ENCODE results near the gene CAPN3. TPM values are rescaled to one million over a fixed set of nuclear protein-coding genes. Genes with fewer than 3 reads are reported as not detected.

Gene CAPN3
- total RNA-seq, 4 donors from 2014 or later = 17.0 to 35.2 (median 19.3) TPM

DNA sequence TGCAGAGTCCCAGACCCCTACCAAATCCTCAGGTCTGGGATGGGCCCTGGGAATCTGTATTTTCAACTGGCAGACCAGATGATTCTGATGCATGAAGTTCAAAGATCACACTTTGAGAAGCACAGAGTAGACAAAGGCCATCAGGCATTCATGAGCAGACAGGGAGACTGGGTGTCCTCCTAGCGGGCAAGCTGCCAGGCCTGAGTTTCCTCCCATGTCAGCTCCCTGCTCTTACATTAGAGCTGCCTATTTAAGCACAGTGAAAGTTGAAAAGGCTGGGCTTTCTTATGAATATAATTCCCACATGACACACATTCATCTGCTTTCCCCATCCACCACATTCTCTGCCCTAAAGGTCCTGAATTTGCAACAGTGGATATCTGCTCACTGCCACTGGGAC, 14.0 kb downstream of the CAPN3 start:
- no peaks in the 10 kb centered on the region for H3K4me1 ChIP-seq
- in situ Hi-C loops (cut with MboI; ENCODE audit: low pct_ligation_motif_present in 1 of 4, low pct_unique_long_range_greater_than_20kb in 1 of 4, low sequenced_read_pairs in 3 of 4) (no loop called here), intact Hi-C loops (cut with DNase I; ENCODE audit: low total_unique reads) (no loop called here)
- no peaks in the 10 kb centered on the region for H3K36me3 ChIP-seq
- H3K4me3 ChIP-seq = no peak overlapping the region
- no peak for DNase-seq
- whole genome bisulfite sequencing, 2 donors (ENCODE audit: low coverage in 1 of 2) = 88% methylated on average over 1 of the region's 1 CpG; no CpG with 5 or more reads in 1 of the 2 donors
- peaks cover 0 to 3% of the 10 kb centered on the region in 2 donors for H3K9me3 ChIP-seq
- no peak overlapping the region for H3K27ac ChIP-seq
- no peaks in the 10 kb centered on the region for H3K27me3 ChIP-seq
- no peak for TF ChIP-seq EP300 (IDR thresholded peaks at IDR 0.05; ENCODE audit: low read depth)
- no peak for TF ChIP-seq POLR2AphosphoS5 (IDR thresholded peaks at IDR 0.05)
- TF ChIP-seq POLR2A (IDR thresholded peaks at IDR 0.05) = no peak
- TF ChIP-seq, protein P1, sequence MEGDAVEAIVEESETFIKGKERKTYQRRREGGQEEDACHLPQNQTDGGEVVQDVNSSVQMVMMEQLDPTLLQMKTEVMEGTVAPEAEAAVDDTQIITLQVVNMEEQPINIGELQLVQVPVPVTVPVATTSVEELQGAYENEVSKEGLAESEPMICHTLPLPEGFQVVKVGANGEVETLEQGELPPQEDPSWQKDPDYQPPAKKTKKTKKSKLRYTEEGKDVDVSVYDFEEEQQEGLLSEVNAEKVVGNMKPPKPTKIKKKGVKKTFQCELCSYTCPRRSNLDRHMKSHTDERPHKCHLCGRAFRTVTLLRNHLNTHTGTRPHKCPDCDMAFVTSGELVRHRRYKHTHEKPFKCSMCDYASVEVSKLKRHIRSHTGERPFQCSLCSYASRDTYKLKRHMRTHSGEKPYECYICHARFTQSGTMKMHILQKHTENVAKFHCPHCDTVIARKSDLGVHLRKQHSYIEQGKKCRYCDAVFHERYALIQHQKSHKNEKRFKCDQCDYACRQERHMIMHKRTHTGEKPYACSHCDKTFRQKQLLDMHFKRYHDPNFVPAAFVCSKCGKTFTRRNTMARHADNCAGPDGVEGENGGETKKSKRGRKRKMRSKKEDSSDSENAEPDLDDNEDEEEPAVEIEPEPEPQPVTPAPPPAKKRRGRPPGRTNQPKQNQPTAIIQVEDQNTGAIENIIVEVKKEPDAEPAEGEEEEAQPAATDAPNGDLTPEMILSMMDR (IDR thresholded peaks at IDR 0.05) = no peak

DNA sequence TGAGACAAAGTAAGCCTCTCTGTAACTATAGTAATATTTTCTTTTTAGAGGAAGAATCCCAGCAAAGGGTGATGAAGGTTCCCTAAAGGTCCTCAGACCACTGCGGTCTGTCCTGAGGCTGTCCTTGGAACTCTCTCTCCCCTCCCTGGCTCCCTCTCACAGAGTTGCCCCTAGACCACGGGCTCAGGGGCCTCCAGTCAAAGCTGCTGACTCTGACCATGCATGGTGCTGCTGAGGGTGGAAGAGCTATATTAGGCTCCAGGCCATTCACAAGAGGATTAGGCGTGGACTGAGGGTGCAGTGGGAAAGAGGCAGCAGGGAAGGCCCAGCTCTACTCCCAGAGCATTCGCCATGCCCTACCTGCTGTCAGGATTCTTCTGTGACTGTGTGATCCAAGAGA, 14.6 kb downstream of the CAPN3 start:
- TF ChIP-seq, protein P1 (IDR thresholded peaks at IDR 0.05) = no peak
- TF ChIP-seq POLR2AphosphoS5 (IDR thresholded peaks at IDR 0.05) (no peak), POLR2A (IDR thresholded peaks at IDR 0.05) (no peak), EP300 (IDR thresholded peaks at IDR 0.05; ENCODE audit: low read depth) (no peak)
- Histone ChIP-seq H3K4me1 (no peaks in the 10 kb centered on the region), H3K9me3 (peaks cover 0 to 5% of the 10 kb centered on the region in 2 donors), H3K4me3 (no peak overlapping the region), H3K27me3 (no peaks in the 10 kb centered on the region), H3K36me3 (no peaks in the 10 kb centered on the region), H3K27ac (no peak overlapping the region)
- WGBS, 2 donors (ENCODE audit: low coverage in 1 of 2) = 91% methylated on average over 4 of the region's 4 CpGs; no CpG with 5 or more reads in 1 of the 2 donors
- no peak for DNase-seq
- in situ Hi-C loops (cut with MboI; ENCODE audit: low pct_ligation_motif_present in 1 of 4, low pct_unique_long_range_greater_than_20kb in 1 of 4, low sequenced_read_pairs in 3 of 4) (no loop called here), intact Hi-C loops (cut with DNase I; ENCODE audit: low total_unique reads) (no loop called here)

DNA sequence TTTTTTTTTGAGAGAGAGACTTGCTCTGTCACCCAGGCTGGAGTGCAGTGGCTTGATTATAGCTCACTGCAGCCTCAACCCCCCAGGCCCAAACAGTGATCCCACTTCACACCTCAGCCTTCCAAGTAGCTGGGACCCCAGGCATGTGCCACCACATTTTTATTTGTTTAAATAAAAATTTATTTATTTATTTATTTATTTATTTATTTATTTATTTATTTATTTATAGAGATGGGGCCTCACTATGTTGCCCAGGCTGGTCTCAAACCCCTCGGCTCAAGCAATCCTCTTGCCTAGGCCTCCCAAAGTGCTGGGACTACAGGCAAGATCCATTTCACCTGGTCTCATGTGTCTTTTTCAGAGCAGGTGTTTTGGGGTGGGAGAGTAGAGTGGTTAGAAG, 15.5 kb downstream of the CAPN3 start:
- Histone ChIP-seq H3K27ac (no peak overlapping the region), H3K4me3 (no peak overlapping the region), H3K36me3 (no peaks in the 10 kb centered on the region), H3K4me1 (no peaks in the 10 kb centered on the region), H3K27me3 (no peaks in the 10 kb centered on the region), H3K9me3 (peaks cover 0 to 5% of the 10 kb centered on the region in 2 donors)
- 94% methylated on average over 1 of the region's 1 CpG; no CpG with 5 or more reads in 1 of the 2 donors for WGBS, 2 donors (ENCODE audit: low coverage in 1 of 2)
- no peak for DNase-seq
- TF ChIP-seq, protein P1 (IDR thresholded peaks at IDR 0.05) = no peak
- TF ChIP-seq POLR2AphosphoS5 (IDR thresholded peaks at IDR 0.05) (no peak), POLR2A (IDR thresholded peaks at IDR 0.05) (no peak), EP300 (IDR thresholded peaks at IDR 0.05; ENCODE audit: low read depth) (no peak)
- in situ Hi-C loops (cut with MboI; ENCODE audit: low pct_ligation_motif_present in 1 of 4, low pct_unique_long_range_greater_than_20kb in 1 of 4, low sequenced_read_pairs in 3 of 4) (no loop called here), intact Hi-C loops (cut with DNase I; ENCODE audit: low total_unique reads) (no loop called here)

DNA sequence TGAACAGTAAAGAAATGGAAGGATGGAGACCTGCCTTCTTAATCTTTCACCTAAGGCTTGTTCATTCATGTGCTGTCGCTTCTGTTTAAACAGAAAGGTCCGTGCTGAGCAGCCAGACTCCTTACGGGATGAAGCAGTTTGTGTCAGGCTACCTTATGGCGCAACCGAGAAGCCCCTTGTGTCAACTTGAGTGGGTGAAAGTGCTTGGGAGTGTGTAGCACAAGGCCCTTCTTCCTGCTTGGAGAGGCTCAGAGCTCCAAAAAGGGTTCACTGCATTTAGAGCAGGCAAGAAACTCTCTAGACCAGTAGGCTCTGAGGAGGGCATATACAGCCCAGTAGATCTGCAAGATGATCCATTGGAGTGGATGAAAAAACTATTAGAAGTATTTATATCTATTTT, 16.0 kb downstream of the CAPN3 start:
- Histone ChIP-seq H3K4me3 (no peak overlapping the region), H3K27ac (no peak overlapping the region), H3K36me3 (no peaks in the 10 kb centered on the region), H3K9me3 (peaks cover 0 to 5% of the 10 kb centered on the region in 2 donors), H3K27me3 (no peaks in the 10 kb centered on the region), H3K4me1 (no peaks in the 10 kb centered on the region)
- intact Hi-C loops (cut with DNase I; ENCODE audit: low total_unique reads) = no loop called here
- WGBS, 2 donors (ENCODE audit: low coverage in 1 of 2) = 90 to 96% methylated on average over 5 of the region's 5 CpGs
- in situ Hi-C loops (cut with MboI; ENCODE audit: low pct_ligation_motif_present in 1 of 4, low pct_unique_long_range_greater_than_20kb in 1 of 4, low sequenced_read_pairs in 3 of 4) = no loop called here
- no peak for DNase-seq
- TF ChIP-seq POLR2AphosphoS5 (IDR thresholded peaks at IDR 0.05) (no peak), POLR2A (IDR thresholded peaks at IDR 0.05) (no peak), EP300 (IDR thresholded peaks at IDR 0.05; ENCODE audit: low read depth) (no peak)
- TF ChIP-seq, protein P1 (IDR thresholded peaks at IDR 0.05) = no peak
